HG03045 (cell line): ENCODE results near the gene ZNF576.
"Not testable (repeated sequence)": the region's sequence is repeated elsewhere in the genome, so short reads cannot be mapped to it uniquely, and the experiment has no call there.

Experiments used
- ATAC-seq: cut with Tn5 transposase; IDR thresholded peaks from one replicate; pipeline ENCODE4 v1.9.1; 2021; ENCODE audit warnings: mild to moderate bottlenecking, moderate library complexity; ENCODE audit not compliant: unreplicated experiment

Gene ZNF576

DNA sequence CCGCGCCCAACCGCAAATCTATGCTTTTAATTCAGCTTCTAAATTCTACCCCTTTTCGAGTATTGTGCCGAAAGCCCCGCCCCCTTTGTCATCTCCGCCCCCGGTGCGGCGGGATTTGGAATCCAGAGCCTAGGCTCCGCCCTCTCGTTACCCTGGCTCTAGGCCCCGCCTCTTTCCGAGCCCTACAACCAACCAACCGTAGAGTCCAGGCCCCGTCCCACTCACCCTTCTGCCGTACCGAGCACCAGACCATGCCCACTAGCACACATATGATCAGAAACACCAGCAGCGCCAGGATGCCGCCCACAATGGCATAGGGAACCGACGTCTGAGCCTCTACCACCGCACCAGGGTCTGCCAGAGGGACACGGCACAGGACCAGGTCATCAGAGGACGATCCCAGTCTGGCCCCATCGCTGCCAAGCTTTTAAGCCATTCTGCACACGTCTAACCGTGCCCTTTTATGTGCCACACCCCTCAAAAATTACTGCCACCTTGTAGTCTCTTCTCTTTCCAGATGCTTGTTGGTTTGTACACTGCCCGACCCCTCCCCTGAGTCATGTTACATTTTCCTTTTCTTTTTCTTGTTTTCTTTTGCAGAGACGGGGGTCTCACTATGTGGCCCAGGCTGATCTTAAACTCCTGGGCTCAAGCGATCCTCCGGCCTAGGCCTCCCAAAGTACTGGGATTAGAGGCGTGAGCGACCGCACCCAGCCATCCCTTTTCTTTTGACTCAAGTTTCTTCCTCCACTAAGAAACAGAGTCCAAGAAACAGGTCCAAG lies 27.7 kb downstream of the ZNF576 start:
- no peak for ATAC-seq

- no peak for ATAC-seq
Measured at GRCh38 chr19:43624933-43625332, 28.5 kb downstream of the ZNF576 start.

DNA sequence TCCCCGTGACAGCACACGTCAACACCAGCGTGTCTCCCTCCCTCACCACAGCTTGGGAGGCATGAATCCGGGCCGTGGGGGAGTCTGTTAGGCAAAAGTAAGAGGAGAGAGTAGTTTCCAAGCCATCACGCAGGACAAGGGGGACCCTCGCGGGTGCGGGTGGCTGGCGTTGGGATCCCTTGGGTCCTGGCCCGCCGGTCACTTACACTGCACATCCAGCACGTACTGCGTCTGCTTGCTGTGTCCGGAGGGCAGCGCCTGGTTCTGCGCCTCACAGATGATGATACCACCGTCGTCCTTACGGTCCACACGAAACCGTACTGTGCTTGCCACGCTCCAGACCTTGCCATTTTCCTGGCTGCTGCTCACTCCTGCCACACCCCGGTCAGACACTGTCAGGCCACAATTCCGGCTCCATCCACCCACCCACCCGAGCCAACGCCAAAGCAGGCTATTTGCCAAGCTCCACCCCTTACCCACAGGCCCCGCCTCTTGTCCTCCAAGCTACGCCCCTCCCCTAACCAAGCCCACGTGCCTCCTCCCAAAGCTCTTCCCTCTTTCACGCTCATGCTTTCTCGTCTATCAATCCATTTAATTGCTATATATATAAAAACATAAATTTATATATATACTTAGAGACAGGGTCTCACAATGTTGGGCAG lies 29.7 kb downstream of the ZNF576 start:
- ATAC-seq, result no peak

DNA sequence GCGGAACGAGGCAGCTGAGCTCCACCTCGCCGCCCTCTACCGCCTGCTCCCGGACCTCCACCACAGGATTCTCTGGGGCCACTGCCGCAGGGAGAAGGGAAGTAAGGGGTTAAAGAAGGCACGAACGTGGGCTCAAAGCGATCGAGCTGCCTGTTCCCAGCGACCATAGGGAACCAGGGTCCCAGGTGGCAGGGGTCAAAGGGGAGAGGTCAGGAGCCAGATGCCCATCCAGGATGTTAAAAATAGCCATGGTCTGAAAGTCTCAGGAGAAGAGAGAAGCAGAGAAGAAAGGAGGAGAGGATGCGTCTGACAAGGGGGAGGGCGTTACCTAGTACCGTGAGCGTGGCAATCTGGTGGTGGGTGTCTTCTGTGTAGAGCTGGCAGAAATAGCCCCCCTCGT lies 30.4 kb downstream of the ZNF576 start:
- ATAC-seq, result no peak

GRCh38 chr19:43628646-43629326 lies 32.4 kb downstream of the ZNF576 start:
- no peak for ATAC-seq

GRCh38 chr19:43631491-43631890 lies 35.1 kb downstream of the ZNF576 start:
- ATAC-seq, result no peak

GRCh38 chr19:43633520-43633919 lies 37.1 kb downstream of the ZNF576 start:
- no peak for ATAC-seq

GRCh38 chr19:43634068-43634467 lies 37.7 kb downstream of the ZNF576 start:
- ATAC-seq, result no peak

- no peak for ATAC-seq
Measured at GRCh38 chr19:43634506-43634871, 38.1 kb downstream of the ZNF576 start.

- no peak for ATAC-seq
Measured at GRCh38 chr19:43634872-43635560, 38.6 kb downstream of the ZNF576 start.

DNA sequence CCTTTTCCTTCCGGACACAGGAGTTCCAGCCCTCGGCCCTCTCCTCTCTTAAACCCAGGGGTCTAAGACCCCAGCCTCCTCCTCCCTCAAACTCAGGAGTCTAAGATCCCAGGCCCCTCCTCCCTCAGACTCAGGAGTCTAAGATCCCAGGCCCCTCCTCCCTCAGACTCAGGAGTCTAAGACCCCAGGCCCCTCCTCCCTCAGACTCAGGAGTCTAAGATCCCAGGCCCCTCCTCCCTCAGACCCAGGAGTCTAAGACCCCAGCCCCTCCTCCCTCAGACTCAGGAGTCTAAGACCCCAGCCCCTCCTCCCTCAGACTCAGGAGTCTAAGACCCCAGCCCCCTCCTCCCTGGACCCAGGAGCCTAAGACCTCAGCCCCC lies 39.2 kb downstream of the ZNF576 start:
- ATAC-seq, result not testable (repeated sequence)

GRCh38 chr19:43636121-43636683 lies 39.8 kb downstream of the ZNF576 start:
- ATAC-seq, result no peak

GRCh38 chr19:43638214-43638994 lies 42.0 kb downstream of the ZNF576 start:
- no peak for ATAC-seq

DNA sequence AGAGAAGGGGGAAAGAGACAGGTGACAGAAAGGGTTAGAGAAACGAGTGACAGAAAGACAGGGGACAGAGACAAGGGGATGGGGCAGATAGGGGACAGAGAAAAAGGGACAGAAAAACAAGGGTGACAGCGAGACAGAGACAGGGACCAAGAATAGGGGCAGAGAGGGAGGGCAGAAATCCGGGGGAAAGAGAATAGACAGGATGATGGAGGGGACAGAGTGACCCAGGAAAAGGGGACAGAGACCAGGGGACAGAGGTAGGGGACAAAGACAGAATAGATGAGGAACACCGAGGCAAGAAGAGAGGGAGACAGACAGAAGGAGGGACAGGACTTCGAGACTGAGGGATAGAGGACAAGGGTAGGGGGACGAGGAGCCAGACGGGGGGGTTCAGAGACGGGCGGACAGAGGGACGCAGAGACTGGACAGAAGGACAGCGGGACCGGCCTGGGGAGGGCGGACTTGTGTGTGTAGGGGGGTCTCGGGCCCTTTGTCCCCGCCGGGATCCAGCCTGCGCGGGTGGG lies 42.7 kb downstream of the ZNF576 start:
- no peak for ATAC-seq

DNA sequence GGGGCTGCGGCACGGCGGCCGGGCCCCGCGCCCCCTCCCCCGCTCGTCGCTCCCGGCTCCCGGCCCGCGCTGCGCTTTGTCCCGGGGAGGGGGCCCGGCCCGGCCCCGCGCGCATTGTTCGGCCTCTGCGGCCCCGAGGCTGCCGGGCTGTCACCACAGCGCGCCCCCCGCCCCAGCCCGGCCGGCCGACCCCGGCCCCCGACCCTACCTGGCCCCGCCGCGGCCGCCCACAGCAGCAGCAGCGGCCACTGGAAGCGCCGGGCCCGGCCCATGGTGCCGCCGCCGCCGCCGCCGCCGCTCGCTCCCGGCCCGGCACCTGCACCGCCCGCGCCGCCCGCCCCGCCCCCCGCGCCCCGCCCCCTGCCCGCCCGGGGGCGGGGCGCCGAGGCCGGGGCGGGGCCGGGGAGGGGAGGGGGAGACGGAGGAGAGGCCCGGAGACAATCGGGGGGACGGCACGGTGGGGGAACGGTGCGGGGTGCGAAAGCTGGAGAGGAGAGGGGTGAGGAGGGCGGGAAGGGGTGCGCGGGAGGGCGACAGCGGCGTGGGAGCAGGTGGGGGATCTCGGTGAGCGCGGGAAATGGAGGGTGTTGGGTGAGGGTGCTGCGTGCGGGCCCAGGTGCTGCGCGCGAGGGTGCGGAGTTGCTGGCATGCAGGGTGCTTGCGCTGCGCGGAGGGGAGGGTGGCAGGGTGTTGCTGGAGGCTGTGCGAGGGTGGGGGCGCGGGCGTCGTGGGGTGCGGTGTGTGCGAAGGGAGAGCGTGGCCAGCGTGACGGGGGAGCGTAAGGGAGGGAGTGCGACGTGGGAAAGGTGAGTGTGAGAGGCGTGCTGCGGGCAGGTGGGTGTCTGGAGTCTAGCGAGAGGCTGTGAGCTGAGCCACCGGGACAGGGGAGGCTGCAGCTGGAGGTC lies 43.4 kb downstream of the ZNF576 start, which contains the start of gene CADM4:
TSS of gene CADM4 (minus strand) at position 332 of the 905 bp plus-strand sequence. CDS start at position 272, 60 bp downstream.
- ATAC-seq, result no peak

DNA sequence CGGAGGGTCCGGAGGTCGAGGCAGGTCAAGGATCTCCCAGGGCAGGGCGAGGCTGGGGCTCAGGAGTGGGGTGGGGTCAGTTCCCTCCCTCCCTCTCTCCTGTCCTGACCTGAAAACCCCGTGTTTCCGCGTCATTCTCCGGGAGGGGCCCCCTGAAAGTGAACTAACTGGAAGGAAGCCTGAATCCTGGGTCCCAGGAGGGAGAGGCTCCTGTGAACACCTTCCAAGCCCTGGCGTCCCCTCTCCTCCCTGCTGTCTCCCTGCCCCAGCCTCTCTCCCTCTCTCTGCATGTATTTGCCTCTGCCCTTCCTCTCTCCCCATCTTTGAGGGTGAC lies 44.0 kb downstream of the ZNF576 start:
- ATAC-seq, result no peak

DNA sequence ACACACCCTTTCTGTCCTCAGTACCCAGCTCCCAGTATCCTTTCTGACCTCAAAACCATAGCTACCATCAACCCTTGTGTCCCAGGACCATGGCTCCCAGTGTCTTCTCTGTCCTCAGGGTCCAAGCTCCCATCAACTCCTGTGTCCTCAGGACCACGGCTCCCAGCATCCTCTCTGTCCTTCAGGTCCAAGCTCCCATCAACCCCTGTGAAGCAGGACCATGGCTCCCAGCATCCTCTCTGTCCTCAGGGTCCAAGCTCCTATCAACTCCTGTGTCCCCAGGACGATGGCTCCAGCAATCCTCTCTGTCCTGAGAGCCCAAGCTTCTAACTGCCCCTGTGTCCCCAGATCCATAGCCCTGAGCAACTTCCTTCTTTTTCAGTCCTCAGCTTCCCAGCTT lies 44.9 kb downstream of the ZNF576 start:
- ATAC-seq, result no peak

DNA sequence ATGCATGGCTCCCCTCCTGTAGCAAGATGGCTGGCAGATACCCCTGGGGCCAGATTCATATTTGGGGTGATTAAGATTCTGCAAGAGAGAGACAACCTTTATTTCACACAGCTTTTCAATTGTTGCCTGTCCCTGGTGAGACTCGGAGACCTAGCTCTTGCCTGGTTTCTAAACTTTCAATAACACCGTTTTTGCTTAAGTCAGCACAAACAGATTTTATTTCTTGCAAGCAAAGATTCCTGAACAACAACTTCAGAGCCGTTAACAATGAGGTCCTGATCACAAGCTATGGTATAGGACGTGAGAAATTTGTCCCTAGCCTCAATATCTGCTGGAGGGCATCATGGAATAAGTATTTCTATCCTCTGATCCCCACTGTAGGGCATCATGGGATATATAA lies 46.1 kb downstream of the ZNF576 start:
- no peak for ATAC-seq

DNA sequence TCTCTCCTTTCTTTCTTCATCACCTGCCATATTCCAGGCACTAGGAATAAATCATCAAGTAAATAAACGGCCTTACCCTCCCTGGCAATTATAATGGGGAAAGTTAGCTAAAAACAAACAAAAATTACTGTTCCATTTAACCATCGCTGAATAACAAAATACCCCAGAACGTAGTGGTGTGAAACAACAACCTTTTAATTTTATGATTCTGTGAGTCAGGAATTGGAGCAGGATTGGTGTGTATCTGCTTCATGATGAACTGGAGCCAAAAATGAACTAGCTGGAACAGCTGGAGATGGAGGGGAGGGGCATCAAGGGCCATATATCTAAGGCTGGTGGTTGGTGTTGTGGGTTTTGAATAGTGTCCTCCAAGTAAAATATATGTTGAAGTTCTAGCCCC lies 46.9 kb downstream of the ZNF576 start:
- no peak for ATAC-seq
